HUES48 (cell line): ENCODE results near the gene MAP3K2.
A peak's percentile ranks its signal among the peaks of the same experiment; 100 is the strongest.

Experiments used
- H3K27ac ChIP-seq: one replicate; pipeline ENCODE4 v1.7.0; 2013; ENCODE audit warnings: low read depth, low read length, inconsistent platforms
- H3K27me3 ChIP-seq: 2 replicates; pipeline ENCODE4 v1.6.1; 2013; ENCODE audit warnings: mild to moderate bottlenecking, low read length; ENCODE audit not compliant: control insufficient read depth, insufficient read depth
- H3K36me3 ChIP-seq: 2 replicates; pipeline ENCODE4 v1.6.1; 2013; ENCODE audit warnings: low read length; ENCODE audit not compliant: control insufficient read depth, insufficient read depth
- H3K4me1 ChIP-seq: 2 replicates; pipeline ENCODE4 v1.6.1; 2013; ENCODE audit warnings: mild to moderate bottlenecking, low read length; ENCODE audit not compliant: control insufficient read depth, insufficient read depth
- H3K4me3 ChIP-seq: 2 replicates; pipeline ENCODE4 v1.5.1; 2013; ENCODE audit warnings: mild to moderate bottlenecking, low read depth, low read length
- H3K9ac ChIP-seq: 2 replicates; pipeline ENCODE4 v1.6.1; 2013; ENCODE audit warnings: mild to moderate bottlenecking, low read depth, low read length, moderate library complexity
- H3K9me3 ChIP-seq: 2 replicates; pipeline ENCODE4 v1.6.1; 2013; ENCODE audit warnings: low read length; ENCODE audit not compliant: control insufficient read depth, insufficient read depth

Gene MAP3K2

DNA sequence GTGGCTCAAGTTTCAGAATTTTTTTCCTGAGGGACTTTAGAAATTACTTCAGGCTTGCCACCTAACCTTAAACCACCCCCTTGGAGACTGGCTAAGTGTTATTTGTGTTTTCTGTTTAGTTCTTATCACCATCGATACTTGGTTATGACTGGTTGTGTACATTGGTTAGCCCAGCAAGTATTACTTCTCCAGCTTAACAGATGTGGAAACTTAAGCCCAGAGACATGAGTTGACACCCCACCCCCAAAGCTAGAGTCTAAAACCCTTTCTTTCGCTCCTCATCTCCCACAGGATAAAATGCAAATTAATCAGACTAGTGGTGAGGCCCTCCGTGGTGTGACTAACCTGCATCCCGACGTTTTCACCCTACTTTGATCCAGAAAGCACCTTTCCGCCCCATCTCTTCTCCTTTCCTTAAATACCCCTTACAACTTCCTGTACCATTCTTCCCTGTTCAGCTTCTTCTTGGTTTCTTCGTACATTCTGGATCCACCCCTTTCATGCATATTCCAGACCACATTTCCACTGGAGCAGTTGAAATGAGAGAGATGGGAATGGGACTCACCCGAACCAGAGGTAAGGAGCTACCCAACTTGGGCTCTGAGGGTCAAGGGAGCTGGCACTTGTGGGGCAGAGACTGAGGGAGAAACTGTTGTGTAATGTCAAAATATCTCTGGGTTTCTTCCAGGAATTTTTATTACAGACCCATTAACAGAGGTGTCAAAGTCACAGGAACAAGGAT lies 819 bp upstream of the MAP3K2 start:
- H3K36me3 ChIP-seq, result no peaks in the 10 kb centered on the region
- H3K9me3 ChIP-seq, result no peaks in the 10 kb centered on the region
- H3K27ac ChIP-seq, result peak overlapping the region; percentile 67
- peaks cover 2% of the 10 kb centered on the region; the same call in 1 of the 2 replicates for H3K27me3 ChIP-seq
- peak overlapping the region; percentile 74 for H3K4me3 ChIP-seq
- H3K9ac ChIP-seq, result peak overlapping the region; percentile 69
- peaks cover 18% of the 10 kb centered on the region for H3K4me1 ChIP-seq

DNA sequence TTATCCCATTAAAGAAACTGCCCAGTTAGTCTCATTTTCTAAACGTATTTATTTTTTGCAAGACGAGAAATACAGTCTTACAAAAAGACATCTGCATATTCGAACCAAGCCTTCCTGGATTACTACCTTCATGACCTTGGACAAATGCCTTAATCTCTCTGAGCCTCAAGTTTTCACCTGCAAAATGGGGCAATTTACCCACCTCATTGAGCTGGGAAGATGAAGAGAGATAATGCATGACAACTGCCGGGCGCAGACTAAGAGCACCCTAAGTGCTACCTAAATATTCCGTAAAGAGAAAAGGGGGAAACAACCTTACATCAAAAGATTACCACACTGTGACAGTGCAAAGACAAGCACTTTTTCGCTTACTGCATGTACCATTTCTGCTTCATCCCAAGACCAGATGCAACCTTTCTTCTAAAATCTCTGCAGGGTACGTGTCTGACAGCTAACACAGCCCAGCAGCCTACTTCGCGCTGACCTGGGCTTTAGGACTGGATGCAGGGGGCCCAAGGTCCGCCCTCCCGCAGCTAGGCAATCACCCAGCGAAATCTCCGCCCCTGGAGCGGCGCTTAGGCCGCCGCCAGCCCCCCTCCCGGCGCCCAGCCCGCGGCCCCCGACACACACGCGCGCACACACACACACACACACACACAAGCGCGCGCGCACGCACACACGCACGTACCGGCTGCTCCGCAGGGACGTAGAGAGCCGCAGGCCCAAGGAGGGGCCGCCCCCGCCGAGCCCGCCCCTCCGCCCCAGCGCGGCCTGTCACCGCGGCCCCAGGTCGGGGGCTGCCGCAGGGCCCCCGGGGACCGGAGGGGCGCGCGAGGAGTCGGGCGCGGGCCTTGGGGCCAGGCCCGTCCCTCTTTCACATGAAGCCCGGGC lies 766 bp downstream of the MAP3K2 start:
- no peaks in the 10 kb centered on the region for H3K36me3 ChIP-seq
- H3K27me3 ChIP-seq, result peaks cover 2% of the 10 kb centered on the region; the same call in 1 of the 2 replicates
- H3K9ac ChIP-seq, result peak overlapping the region; percentile 88
- peaks cover 18% of the 10 kb centered on the region for H3K4me1 ChIP-seq
- peak overlapping the region; percentile 74 for H3K4me3 ChIP-seq
- peak overlapping the region; percentile 97 for H3K27ac ChIP-seq
- no peaks in the 10 kb centered on the region for H3K9me3 ChIP-seq

DNA sequence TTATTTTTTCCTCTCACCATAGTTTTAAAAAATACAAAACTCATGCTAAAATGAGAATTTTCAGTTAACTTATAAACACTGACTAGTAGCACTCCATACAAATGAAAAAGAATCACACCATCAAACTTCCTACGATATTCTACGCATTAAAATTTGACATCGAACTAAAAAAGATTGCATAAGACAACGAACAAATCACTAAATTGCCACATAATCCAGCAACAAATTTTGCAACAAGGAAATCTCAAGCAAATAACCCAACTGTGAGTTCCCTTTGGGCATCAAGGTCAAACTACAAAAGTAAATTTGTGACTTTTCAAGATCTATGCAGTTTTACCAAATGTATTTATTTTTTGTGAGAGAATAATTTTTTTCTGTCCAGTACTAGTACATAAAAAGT lies 1.5 kb downstream of the MAP3K2 start:
- Histone ChIP-seq H3K9me3 (no peaks in the 10 kb centered on the region), H3K4me1 (peaks cover 18% of the 10 kb centered on the region), H3K9ac (no peak overlapping the region), H3K4me3 (peak overlapping the region; percentile 74), H3K27ac (no peak overlapping the region), H3K27me3 (peaks cover 2% of the 10 kb centered on the region; the same call in 1 of the 2 replicates), H3K36me3 (no peaks in the 10 kb centered on the region)

DNA sequence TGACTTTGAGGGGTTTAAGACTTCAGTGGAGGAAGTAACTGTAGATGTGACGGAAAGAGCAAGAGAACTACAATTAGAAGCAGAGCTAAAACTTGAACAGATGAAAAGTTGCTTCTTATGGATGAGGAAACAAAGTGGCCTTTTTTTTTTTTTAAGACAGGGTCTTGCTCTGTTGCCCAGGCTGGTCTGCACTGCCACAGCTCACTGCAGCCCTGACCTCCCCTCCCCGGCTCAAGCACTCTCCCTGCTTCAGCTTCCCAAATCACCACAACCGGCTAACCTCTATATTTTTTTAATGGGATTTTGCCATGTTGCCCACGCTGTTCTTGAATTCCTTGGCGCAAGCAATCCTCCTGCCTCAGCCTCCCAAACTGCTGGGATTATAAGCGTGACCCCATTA lies 3.2 kb downstream of the MAP3K2 start:
- Histone ChIP-seq H3K4me3 (no peak overlapping the region), H3K27ac (no peak overlapping the region), H3K36me3 (no peaks in the 10 kb centered on the region), H3K9ac (no peak overlapping the region), H3K9me3 (no peaks in the 10 kb centered on the region), H3K4me1 (peaks cover 18% of the 10 kb centered on the region), H3K27me3 (peaks cover 2% of the 10 kb centered on the region; the same call in 1 of the 2 replicates)

DNA sequence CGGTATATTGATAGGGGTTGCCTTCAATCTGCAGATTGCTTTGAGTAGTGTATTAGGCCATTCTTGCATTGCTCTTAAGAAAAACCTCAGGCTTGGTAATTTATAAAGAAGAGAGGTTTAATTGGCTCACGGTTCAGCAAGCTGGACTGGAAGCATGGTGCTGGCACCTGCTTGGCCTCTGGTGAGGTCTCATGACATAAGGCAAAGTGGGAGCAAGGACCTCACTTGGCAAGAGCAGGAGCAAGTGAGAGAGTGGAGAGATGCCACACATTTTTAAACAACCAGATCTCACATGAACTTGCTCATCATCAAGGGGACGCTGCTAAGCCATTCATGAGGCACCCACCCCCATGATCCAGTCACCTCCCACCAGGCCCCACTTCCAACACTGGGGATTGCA lies 4.9 kb downstream of the MAP3K2 start:
- H3K36me3 ChIP-seq, result no peaks in the 10 kb centered on the region
- no peak overlapping the region for H3K4me3 ChIP-seq
- no peak overlapping the region for H3K27ac ChIP-seq
- no peaks in the 10 kb centered on the region for H3K9me3 ChIP-seq
- peaks cover 8% of the 10 kb centered on the region for H3K4me1 ChIP-seq
- H3K27me3 ChIP-seq, result no peaks in the 10 kb centered on the region
- no peak overlapping the region for H3K9ac ChIP-seq

DNA sequence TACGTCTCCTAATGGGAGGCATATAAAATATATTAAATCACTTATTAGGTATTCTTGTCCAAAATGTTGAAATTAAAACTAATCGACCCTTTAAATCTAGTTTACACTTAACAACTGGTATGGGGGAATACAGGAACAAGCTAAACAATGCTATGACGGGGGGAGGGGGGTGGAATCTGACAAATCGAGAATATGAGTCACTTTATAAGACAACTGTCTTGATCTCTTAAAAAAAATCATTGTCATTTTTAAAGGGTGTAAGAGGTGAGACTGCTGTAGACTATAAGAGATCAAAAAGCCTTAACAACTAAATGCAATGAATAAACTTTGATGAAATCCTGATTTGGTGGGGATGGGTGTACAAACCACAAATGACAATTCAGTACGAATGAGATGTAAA lies 6.0 kb downstream of the MAP3K2 start:
- Histone ChIP-seq H3K4me3 (no peak overlapping the region), H3K9ac (no peak overlapping the region), H3K9me3 (peaks cover 7% of the 10 kb centered on the region), H3K36me3 (no peaks in the 10 kb centered on the region), H3K27ac (no peak overlapping the region), H3K27me3 (no peaks in the 10 kb centered on the region), H3K4me1 (peaks cover 7% of the 10 kb centered on the region)

DNA sequence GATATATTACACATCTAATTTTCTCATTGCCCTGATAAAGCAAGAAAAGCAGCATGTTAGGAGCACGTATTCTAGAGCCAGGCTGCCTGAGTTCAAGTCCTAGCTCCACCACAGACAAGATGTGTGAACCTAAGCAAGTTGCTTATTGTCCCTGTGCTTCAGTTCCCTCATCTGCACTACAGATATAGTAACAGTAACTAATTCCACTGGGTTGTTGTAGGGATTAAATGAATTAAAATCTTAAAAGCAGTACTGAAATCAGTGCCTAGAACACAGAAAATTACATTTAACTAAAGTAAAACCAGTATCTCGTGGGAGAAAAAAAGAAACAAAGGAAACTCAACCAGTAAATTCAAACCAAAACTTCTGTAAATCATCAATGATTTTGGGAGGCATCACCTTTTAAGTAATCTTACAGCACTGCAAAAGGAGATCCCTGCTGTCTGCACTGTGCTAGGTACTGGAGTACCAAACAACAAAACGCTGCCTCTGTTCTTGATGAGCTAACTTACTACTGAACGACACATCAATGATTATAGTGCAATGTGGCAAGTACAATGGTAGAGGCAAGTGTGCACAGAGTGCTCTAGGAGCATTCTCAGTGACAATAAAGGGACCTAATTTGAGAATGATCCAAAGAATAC lies 7.9 kb downstream of the MAP3K2 start:
- no peak overlapping the region for H3K4me3 ChIP-seq
- no peaks in the 10 kb centered on the region for H3K4me1 ChIP-seq
- H3K9me3 ChIP-seq, result peaks cover 18% of the 10 kb centered on the region
- H3K27me3 ChIP-seq, result no peaks in the 10 kb centered on the region
- no peaks in the 10 kb centered on the region for H3K36me3 ChIP-seq
- no peak overlapping the region for H3K9ac ChIP-seq
- no peak overlapping the region for H3K27ac ChIP-seq

DNA sequence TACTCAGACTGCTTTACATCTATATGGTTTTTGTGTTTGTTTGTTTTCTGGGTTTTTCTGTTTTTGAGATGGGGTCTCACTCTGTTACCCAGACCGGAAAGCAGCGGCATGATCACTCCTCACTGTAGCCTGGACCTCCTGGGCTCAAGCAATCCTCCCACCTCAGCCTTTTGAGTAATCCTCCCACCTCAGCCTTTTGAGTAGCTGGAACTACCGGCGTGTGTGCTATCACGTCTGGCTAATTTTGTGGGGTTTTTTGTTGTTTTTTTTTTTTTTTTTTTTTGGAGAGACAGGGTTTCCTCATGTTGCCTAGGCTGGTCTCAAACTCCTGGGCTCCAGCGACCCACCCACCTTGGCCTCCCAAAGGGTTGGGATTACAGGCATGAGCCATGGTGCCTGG lies 9.1 kb downstream of the MAP3K2 start:
- H3K9me3 ChIP-seq, result peaks cover 26% of the 10 kb centered on the region

DNA sequence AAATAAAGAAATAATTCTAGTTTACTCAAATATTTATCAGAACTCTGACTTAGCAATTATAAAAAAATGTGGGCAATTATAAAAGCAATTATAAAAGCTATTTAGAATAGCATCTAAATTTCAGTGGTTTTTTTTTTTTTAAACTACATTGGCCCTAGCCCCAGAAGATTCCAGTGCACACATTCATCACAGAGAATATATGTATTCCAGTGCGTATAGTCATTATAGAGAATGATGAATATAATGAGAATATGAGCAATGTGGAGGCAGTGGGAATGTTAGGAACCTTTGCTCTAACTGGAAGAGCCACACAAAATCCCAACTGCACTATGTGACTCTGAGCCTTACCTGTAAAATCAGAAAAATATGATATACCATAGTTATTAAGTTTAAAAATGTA lies 10.5 kb downstream of the MAP3K2 start:
- Histone ChIP-seq H3K9me3 (peaks cover 39% of the 10 kb centered on the region), H3K27ac (no peak overlapping the region), H3K27me3 (no peaks in the 10 kb centered on the region), H3K4me1 (no peaks in the 10 kb centered on the region), H3K9ac (no peak overlapping the region), H3K36me3 (no peaks in the 10 kb centered on the region), H3K4me3 (no peak overlapping the region)

More for the DNA sequence above, 9.1 kb downstream of the MAP3K2 start:
- Histone ChIP-seq H3K27me3 (no peaks in the 10 kb centered on the region), H3K4me3 (no peak overlapping the region), H3K36me3 (no peaks in the 10 kb centered on the region), H3K27ac (no peak overlapping the region), H3K9ac (no peak overlapping the region), H3K4me1 (no peaks in the 10 kb centered on the region)

DNA sequence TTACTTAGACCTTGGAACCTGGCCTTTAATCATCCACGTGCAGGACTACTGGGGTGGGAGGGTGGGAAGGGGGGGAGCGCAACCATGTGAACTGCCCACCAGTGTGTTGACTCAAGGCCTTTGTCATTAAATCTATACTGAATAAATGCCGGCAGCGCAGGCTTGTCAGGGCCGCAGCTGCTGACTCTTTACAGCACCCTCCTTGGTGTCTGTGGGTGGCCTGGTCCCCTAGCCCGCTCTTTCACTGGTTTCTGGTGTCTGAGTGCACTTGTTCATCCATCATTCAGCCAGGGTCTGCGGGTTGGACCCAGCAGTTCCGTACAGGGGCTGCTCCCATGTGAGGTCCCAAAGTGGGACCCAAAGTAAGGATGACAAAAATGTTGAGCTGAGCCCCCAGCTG lies 11.5 kb downstream of the MAP3K2 start:
- Histone ChIP-seq H3K9me3 (peaks cover 39% of the 10 kb centered on the region), H3K36me3 (no peaks in the 10 kb centered on the region), H3K9ac (no peak overlapping the region), H3K27me3 (no peaks in the 10 kb centered on the region), H3K4me3 (no peak overlapping the region), H3K27ac (no peak overlapping the region), H3K4me1 (no peaks in the 10 kb centered on the region)
